Measurements from ENCODE around the gene WDR62.

- TF ChIP-seq POLR2A (IDR thresholded peaks at IDR 0.05; ENCODE audit: low read depth, low read length) (no peak), GATA2 (IDR thresholded peaks at IDR 0.05; ENCODE audit: insufficient read depth, insufficient read length, low read depth, low read length) (no peak), EZH2 (IDR thresholded peaks at IDR 0.05; ENCODE audit: borderline replicate concordance, low read depth, low read length, severe bottlenecking) (no peak), MYC (IDR thresholded peaks at IDR 0.05; ENCODE audit: low read depth, low read length) (no peak), POLR2AphosphoS5 (IDR thresholded peaks at IDR 0.05; ENCODE audit: insufficient read depth, low read depth, low read length) (no peak), JUN (IDR thresholded peaks at IDR 0.05; ENCODE audit: borderline replicate concordance, insufficient read depth, insufficient read length, low read depth) (no peak), MAX (IDR thresholded peaks at IDR 0.05; ENCODE audit: insufficient read depth, insufficient read length) (no peak), FOS (IDR thresholded peaks at IDR 0.05; ENCODE audit: borderline replicate concordance, insufficient read depth, low read length) (no peak)
- TF ChIP-seq, protein P1, sequence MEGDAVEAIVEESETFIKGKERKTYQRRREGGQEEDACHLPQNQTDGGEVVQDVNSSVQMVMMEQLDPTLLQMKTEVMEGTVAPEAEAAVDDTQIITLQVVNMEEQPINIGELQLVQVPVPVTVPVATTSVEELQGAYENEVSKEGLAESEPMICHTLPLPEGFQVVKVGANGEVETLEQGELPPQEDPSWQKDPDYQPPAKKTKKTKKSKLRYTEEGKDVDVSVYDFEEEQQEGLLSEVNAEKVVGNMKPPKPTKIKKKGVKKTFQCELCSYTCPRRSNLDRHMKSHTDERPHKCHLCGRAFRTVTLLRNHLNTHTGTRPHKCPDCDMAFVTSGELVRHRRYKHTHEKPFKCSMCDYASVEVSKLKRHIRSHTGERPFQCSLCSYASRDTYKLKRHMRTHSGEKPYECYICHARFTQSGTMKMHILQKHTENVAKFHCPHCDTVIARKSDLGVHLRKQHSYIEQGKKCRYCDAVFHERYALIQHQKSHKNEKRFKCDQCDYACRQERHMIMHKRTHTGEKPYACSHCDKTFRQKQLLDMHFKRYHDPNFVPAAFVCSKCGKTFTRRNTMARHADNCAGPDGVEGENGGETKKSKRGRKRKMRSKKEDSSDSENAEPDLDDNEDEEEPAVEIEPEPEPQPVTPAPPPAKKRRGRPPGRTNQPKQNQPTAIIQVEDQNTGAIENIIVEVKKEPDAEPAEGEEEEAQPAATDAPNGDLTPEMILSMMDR (IDR thresholded peaks at IDR 0.05; ENCODE audit: extremely low read depth in 1 of 2, insufficient read depth in 1 of 2, low read depth in 1 of 2, low read length in 2 of 2): no peak
Measured at GRCh38 chr19:36043952-36044351, 10.7 kb upstream of the WDR62 start.

Data from endothelial cell of umbilical vein (primary cell).